Subcutaneous abdominal adipose tissue (tissue), 5 donors: ENCODE results near the gene ZNF606.

ENCODE experiments used
- H3K27ac ChIP-seq: one replicate; pipeline ENCODE4 v1.7.0; 2013; ENCODE audit warnings: low read depth, mild to moderate bottlenecking, inconsistent platforms, low read length, moderate library complexity
- H3K27me3 ChIP-seq, 5 donors: one replicate each; pipeline ENCODE4 v1.7.0; 2013; ENCODE audit warnings: low read length in 5 of 5, inconsistent platforms in 1 of 5; ENCODE audit not compliant: control insufficient read depth in 5 of 5, insufficient read depth in 4 of 5
- H3K36me3 ChIP-seq, 5 donors: one replicate each; pipeline ENCODE4 v1.7.0; 2013; ENCODE audit warnings: low read length in 5 of 5; ENCODE audit not compliant: control insufficient read depth in 5 of 5, insufficient read depth in 5 of 5
- H3K4me1 ChIP-seq, 5 donors: one replicate each; pipeline ENCODE4 v1.7.0; 2013; ENCODE audit warnings: low read length in 5 of 5, mild to moderate bottlenecking in 3 of 5, moderate library complexity in 1 of 5; ENCODE audit not compliant: control insufficient read depth in 5 of 5, insufficient read depth in 5 of 5
- H3K4me3 ChIP-seq, 5 donors: one replicate each; pipeline ENCODE4 v1.7.0; 2013; ENCODE audit warnings: low read length in 5 of 5, low read depth in 1 of 5
- H3K9ac ChIP-seq, 5 donors: one replicate each; pipeline ENCODE4 v1.7.0; 2013; ENCODE audit warnings: low read length in 5 of 5, mild to moderate bottlenecking in 4 of 5, moderate library complexity in 3 of 5
- H3K9me3 ChIP-seq, 5 donors: one replicate each; pipeline ENCODE4 v1.7.0; 2013; ENCODE audit warnings: low read length in 5 of 5; ENCODE audit not compliant: control insufficient read depth in 5 of 5
- donor health status: healthy.
- donor health status: healthy.
- donor health status: healthy.
- donor health status: healthy.
- donor health status: healthy.

The ZNF606 gene

GRCh38 chr19:58002384-58003173 is at the start of gene ZNF606:
ZNF606 (minus strand) TSS chr19:58002820; CDS start chr19:58001319, 1,501 bp downstream.
- H3K36me3 ChIP-seq, result peaks cover 27 to 61% (median 48%) of the 10 kb centered on the region in 5 donors
- peak within 1 kb of the TSS; percentile 73 to 98 (median 95) for H3K9ac ChIP-seq
- peak within 1 kb of the TSS; percentile 78 to 99 (median 96) for H3K4me3 ChIP-seq
- peaks cover 4 to 35% (median 28%) of the 10 kb centered on the region in 5 donors for H3K4me1 ChIP-seq
- H3K9me3 ChIP-seq, result peaks cover 37 to 71% (median 62%) of the 10 kb centered on the region in 5 donors
- peak within 1 kb of the TSS; percentile 69 for H3K27ac ChIP-seq
- no peaks in the 10 kb centered on the region for H3K27me3 ChIP-seq

- H3K27me3 ChIP-seq, result no peaks in the 10 kb centered on the region
Measured at GRCh38 chr19:58052256-58052655, 49.6 kb upstream of the ZNF606 start.

GRCh38 chr19:58047672-58048071 is 45.1 kb upstream of the ZNF606 start:
- H3K9me3 ChIP-seq, result peaks cover 15 to 90% (median 78%) of the 10 kb centered on the region in 5 donors
- H3K27ac ChIP-seq, result no peak overlapping the region
- no peaks in the 10 kb centered on the region for H3K27me3 ChIP-seq
- peak overlapping the region in 2 of 5 donors; percentile 1 to 26 for H3K4me3 ChIP-seq
- H3K9ac ChIP-seq, result no peak overlapping the region
- H3K36me3 ChIP-seq, result no peaks in the 10 kb centered on the region
- no peaks in the 10 kb centered on the region for H3K4me1 ChIP-seq

More at GRCh38 chr19:58052256-58052655, 49.6 kb upstream of the ZNF606 start:
- Histone ChIP-seq H3K4me3 (peak overlapping the region in 1 of 5 donors; percentile 16), H3K27ac (no peak overlapping the region), H3K9me3 (peaks cover 11 to 74% (median 54%) of the 10 kb centered on the region in 5 donors), H3K36me3 (no peaks in the 10 kb centered on the region), H3K4me1 (peaks cover 0 to 14% (median 9%) of the 10 kb centered on the region in 5 donors), H3K9ac (no peak overlapping the region)

GRCh38 chr19:58046856-58047255 is 44.2 kb upstream of the ZNF606 start:
- Histone ChIP-seq H3K27ac (no peak overlapping the region), H3K27me3 (no peaks in the 10 kb centered on the region), H3K4me1 (no peaks in the 10 kb centered on the region), H3K36me3 (no peaks in the 10 kb centered on the region), H3K9me3 (peaks cover 15 to 92% (median 76%) of the 10 kb centered on the region in 5 donors), H3K9ac (no peak overlapping the region), H3K4me3 (peak overlapping the region in 3 of 5 donors; percentile 1 to 26 (median 2))

- Histone ChIP-seq H3K9ac (no peak overlapping the region), H3K4me1 (no peaks in the 10 kb centered on the region), H3K36me3 (no peaks in the 10 kb centered on the region), H3K27ac (no peak overlapping the region), H3K9me3 (peaks cover 21 to 92% (median 77%) of the 10 kb centered on the region in 5 donors), H3K4me3 (peak overlapping the region in 3 of 5 donors; percentile 24 to 50 (median 49)), H3K27me3 (no peaks in the 10 kb centered on the region)
Measured at GRCh38 chr19:58045411-58046050, 42.9 kb upstream of the ZNF606 start.

- H3K4me1 ChIP-seq, result no peaks in the 10 kb centered on the region
- H3K27me3 ChIP-seq, result no peaks in the 10 kb centered on the region
- peaks cover 21 to 94% (median 83%) of the 10 kb centered on the region in 5 donors for H3K9me3 ChIP-seq
- H3K36me3 ChIP-seq, result no peaks in the 10 kb centered on the region
- no peak overlapping the region for H3K27ac ChIP-seq
- H3K4me3 ChIP-seq, result peak overlapping the region in 3 of 5 donors; percentile 5 to 50 (median 49)
- H3K9ac ChIP-seq, result no peak overlapping the region
Measured at GRCh38 chr19:58044886-58045285, 42.3 kb upstream of the ZNF606 start.

GRCh38 chr19:58044391-58044790 is 41.8 kb upstream of the ZNF606 start:
- Histone ChIP-seq H3K9me3 (peaks cover 16 to 93% (median 81%) of the 10 kb centered on the region in 5 donors), H3K4me1 (no peaks in the 10 kb centered on the region), H3K9ac (no peak overlapping the region), H3K27ac (no peak overlapping the region), H3K4me3 (peak overlapping the region in 1 of 5 donors; percentile 31), H3K36me3 (no peaks in the 10 kb centered on the region), H3K27me3 (no peaks in the 10 kb centered on the region)

- peaks cover 0 to 6% (median 3%) of the 10 kb centered on the region in 5 donors for H3K27me3 ChIP-seq
- no peak overlapping the region for H3K9ac ChIP-seq
- H3K4me3 ChIP-seq, result peak overlapping the region in 4 of 5 donors; percentile 1 to 44 (median 24)
- H3K4me1 ChIP-seq, result no peaks in the 10 kb centered on the region
- H3K36me3 ChIP-seq, result no peaks in the 10 kb centered on the region
- H3K27ac ChIP-seq, result no peak overlapping the region
- peaks cover 16 to 93% (median 83%) of the 10 kb centered on the region in 5 donors for H3K9me3 ChIP-seq
Measured at GRCh38 chr19:58042495-58043340, 40.1 kb upstream of the ZNF606 start.

- no peak overlapping the region for H3K27ac ChIP-seq
- peaks cover 0 to 6% (median 4%) of the 10 kb centered on the region in 5 donors for H3K27me3 ChIP-seq
- H3K4me3 ChIP-seq, result peak overlapping the region in 3 of 5 donors; percentile 29 to 42 (median 31)
- H3K9me3 ChIP-seq, result peaks cover 15 to 84% (median 73%) of the 10 kb centered on the region in 5 donors
- no peaks in the 10 kb centered on the region for H3K4me1 ChIP-seq
- no peak overlapping the region for H3K9ac ChIP-seq
- no peaks in the 10 kb centered on the region for H3K36me3 ChIP-seq
Measured at GRCh38 chr19:58040751-58041525, 38.3 kb upstream of the ZNF606 start.
